ENCODE results near the gene MESP1. TPM values are rescaled to one million over a fixed set of nuclear protein-coding genes. Genes with fewer than 3 reads are reported as not detected.

The MESP1 gene
- total and polyA plus RNA-seq, 2 of the 13 experiments (the other 11 are each of a cell fraction or from before 2014, with no cell fraction given): not detected

DNA sequence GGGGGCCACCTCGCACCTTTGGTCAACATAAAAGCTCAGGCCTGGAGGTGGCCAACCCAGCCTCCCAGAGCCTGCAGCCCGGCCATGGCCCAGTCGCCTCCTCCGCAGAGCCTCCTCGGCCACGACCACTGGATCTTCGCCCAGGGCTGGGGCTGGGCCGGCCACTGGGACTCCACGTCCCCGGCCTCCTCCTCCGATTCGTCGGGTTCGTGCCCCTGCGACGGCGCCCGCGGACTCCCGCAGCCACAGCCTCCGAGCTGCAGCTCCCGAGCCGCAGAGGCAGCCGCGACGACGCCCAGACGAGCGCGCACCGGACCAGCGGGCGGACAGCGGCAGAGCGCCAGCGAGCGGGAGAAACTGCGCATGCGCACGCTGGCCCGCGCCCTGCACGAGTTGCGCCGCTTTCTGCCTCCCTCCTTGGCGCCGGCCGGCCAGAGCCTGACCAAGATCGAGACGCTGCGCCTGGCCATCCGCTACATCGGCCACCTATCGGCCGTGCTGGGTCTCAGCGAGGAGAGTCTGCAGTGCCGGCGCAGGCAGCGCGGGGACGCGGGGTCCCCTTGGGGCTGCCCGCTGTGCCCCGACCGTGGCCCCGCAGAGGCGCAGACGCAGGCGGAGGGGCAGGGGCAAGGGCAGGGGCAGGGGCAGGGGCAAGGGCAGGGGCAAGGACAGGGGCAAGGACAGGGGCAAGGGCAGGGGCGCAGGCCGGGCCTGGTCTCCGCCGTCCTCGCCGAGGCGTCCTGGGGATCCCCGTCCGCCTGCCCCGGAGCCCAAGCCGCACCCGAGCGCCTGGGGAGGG is 25.4 kb upstream of the MESP1 start, which contains the start of gene MESP2 (continued):
- no peak for TF ChIP-seq HIVEP1 (CRISPR knock-in tag; IDR thresholded peaks at IDR 0.05)
- TF ChIP-seq TP53 (CRISPR knock-in tag; conservative IDR thresholded peaks at IDR 0.05): no peak
- TF ChIP-seq ZNF780A (CRISPR knock-in tag; IDR thresholded peaks at IDR 0.05): no peak
- TF ChIP-seq ZNF777 (CRISPR knock-in tag; IDR thresholded peaks at IDR 0.05): peak; percentile 98
- TF ChIP-seq, protein P1, sequence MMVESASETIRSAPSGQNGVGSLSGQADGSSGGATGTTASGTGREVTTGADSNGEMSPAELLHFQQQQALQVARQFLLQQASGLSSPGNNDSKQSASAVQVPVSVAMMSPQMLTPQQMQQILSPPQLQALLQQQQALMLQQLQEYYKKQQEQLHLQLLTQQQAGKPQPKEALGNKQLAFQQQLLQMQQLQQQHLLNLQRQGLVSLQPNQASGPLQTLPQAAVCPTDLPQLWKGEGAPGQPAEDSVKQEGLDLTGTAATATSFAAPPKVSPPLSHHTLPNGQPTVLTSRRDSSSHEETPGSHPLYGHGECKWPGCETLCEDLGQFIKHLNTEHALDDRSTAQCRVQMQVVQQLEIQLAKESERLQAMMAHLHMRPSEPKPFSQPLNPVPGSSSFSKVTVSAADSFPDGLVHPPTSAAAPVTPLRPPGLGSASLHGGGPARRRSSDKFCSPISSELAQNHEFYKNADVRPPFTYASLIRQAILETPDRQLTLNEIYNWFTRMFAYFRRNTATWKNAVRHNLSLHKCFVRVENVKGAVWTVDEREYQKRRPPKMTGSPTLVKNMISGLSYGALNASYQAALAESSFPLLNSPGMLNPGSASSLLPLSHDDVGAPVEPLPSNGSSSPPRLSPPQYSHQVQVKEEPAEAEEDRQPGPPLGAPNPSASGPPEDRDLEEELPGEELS (CRISPR knock-in tag; IDR thresholded peaks at IDR 0.05): 0 out of 2 replicates have a peak, but pooled peaks have one; percentile 16
- no peak for TF ChIP-seq SRSF9 (IDR thresholded peaks at IDR 0.05; ENCODE audit: borderline replicate concordance, insufficient read depth, low read depth, low read length, poor library complexity, severe bottlenecking)
- TF ChIP-seq ZNF547 (CRISPR knock-in tag; IDR thresholded peaks at IDR 0.05): peak; percentile 95
- TF ChIP-seq, protein P2, sequence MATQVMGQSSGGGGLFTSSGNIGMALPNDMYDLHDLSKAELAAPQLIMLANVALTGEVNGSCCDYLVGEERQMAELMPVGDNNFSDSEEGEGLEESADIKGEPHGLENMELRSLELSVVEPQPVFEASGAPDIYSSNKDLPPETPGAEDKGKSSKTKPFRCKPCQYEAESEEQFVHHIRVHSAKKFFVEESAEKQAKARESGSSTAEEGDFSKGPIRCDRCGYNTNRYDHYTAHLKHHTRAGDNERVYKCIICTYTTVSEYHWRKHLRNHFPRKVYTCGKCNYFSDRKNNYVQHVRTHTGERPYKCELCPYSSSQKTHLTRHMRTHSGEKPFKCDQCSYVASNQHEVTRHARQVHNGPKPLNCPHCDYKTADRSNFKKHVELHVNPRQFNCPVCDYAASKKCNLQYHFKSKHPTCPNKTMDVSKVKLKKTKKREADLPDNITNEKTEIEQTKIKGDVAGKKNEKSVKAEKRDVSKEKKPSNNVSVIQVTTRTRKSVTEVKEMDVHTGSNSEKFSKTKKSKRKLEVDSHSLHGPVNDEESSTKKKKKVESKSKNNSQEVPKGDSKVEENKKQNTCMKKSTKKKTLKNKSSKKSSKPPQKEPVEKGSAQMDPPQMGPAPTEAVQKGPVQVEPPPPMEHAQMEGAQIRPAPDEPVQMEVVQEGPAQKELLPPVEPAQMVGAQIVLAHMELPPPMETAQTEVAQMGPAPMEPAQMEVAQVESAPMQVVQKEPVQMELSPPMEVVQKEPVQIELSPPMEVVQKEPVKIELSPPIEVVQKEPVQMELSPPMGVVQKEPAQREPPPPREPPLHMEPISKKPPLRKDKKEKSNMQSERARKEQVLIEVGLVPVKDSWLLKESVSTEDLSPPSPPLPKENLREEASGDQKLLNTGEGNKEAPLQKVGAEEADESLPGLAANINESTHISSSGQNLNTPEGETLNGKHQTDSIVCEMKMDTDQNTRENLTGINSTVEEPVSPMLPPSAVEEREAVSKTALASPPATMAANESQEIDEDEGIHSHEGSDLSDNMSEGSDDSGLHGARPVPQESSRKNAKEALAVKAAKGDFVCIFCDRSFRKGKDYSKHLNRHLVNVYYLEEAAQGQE (IDR thresholded peaks at IDR 0.05; ENCODE audit: borderline replicate concordance in 1 of 2, low read depth in 1 of 2, low read length in 2 of 2): no peak
- TF ChIP-seq, protein P3, sequence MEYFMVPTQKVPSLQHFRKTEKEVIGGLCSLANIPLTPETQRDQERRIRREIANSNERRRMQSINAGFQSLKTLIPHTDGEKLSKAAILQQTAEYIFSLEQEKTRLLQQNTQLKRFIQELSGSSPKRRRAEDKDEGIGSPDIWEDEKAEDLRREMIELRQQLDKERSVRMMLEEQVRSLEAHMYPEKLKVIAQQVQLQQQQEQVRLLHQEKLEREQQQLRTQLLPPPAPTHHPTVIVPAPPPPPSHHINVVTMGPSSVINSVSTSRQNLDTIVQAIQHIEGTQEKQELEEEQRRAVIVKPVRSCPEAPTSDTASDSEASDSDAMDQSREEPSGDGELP (IDR thresholded peaks at IDR 0.05; ENCODE audit: borderline replicate concordance, low read depth): peak; percentile 9; the same call in 1 of the 2 replicates
- TF ChIP-seq, protein P4, sequence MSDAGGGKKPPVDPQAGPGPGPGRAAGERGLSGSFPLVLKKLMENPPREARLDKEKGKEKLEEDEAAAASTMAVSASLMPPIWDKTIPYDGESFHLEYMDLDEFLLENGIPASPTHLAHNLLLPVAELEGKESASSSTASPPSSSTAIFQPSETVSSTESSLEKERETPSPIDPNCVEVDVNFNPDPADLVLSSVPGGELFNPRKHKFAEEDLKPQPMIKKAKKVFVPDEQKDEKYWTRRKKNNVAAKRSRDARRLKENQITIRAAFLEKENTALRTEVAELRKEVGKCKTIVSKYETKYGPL (CRISPR knock-in tag; IDR thresholded peaks at IDR 0.05): no peak
- peak; percentile 84; the same call in 1 of the 2 replicates for TF ChIP-seq ZNF230 (CRISPR knock-in tag; IDR thresholded peaks at IDR 0.05)
- no peak for TF ChIP-seq ZMYM4 (CRISPR knock-in tag; IDR thresholded peaks at IDR 0.05)
- TF ChIP-seq ZSCAN30 (CRISPR knock-in tag; IDR thresholded peaks at IDR 0.05): no peak
- TF ChIP-seq, protein P5, sequence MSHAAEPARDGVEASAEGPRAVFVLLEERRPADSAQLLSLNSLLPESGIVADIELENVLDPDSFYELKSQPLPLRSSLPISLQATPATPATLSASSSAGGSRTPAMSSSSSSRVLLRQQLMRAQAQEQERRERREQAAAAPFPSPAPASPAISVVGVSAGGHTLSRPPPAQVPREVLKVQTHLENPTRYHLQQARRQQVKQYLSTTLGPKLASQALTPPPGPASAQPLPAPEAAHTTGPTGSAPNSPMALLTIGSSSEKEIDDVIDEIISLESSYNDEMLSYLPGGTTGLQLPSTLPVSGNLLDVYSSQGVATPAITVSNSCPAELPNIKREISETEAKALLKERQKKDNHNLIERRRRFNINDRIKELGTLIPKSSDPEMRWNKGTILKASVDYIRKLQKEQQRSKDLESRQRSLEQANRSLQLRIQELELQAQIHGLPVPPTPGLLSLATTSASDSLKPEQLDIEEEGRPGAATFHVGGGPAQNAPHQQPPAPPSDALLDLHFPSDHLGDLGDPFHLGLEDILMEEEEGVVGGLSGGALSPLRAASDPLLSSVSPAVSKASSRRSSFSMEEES (CRISPR knock-in tag; IDR thresholded peaks at IDR 0.05): peak; percentile 37; the same call in 1 of the 2 replicates
- TF ChIP-seq, protein P6, sequence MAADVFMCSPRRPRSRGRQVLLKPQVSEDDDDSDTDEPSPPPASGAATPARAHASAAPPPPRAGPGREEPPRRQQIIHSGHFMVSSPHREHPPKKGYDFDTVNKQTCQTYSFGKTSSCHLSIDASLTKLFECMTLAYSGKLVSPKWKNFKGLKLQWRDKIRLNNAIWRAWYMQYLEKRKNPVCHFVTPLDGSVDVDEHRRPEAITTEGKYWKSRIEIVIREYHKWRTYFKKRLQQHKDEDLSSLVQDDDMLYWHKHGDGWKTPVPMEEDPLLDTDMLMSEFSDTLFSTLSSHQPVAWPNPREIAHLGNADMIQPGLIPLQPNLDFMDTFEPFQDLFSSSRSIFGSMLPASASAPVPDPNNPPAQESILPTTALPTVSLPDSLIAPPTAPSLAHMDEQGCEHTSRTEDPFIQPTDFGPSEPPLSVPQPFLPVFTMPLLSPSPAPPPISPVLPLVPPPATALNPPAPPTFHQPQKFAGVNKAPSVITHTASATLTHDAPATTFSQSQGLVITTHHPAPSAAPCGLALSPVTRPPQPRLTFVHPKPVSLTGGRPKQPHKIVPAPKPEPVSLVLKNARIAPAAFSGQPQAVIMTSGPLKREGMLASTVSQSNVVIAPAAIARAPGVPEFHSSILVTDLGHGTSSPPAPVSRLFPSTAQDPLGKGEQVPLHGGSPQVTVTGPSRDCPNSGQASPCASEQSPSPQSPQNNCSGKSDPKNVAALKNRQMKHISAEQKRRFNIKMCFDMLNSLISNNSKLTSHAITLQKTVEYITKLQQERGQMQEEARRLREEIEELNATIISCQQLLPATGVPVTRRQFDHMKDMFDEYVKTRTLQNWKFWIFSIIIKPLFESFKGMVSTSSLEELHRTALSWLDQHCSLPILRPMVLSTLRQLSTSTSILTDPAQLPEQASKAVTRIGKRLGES (CRISPR knock-in tag; IDR thresholded peaks at IDR 0.05; ENCODE audit: borderline replicate concordance): no peak
- no peak for TF ChIP-seq AKAP8 (CRISPR knock-in tag; IDR thresholded peaks at IDR 0.05)

Measured in HepG2 (cell line).